DND-41 (cell line): Measurements from ENCODE around the gene ACMSD.

Source experiments
- CTCF ChIP-seq: IDR thresholded peaks from 2 replicates; pipeline ENCODE4 v1.5.1; 2012; ENCODE audit warnings: borderline replicate concordance, low read length, moderate library complexity, mild to moderate bottlenecking; ENCODE audit not compliant: poor library complexity, severe bottlenecking; ENCODE audit errors: extremely low read depth
- EZH2 ChIP-seq: IDR thresholded peaks from 3 replicates; pipeline ENCODE4 v1.6.1; 2012; ENCODE audit warnings: borderline replicate concordance, low read depth, mild to moderate bottlenecking, moderate library complexity, low read length, inconsistent platforms; ENCODE audit not compliant: severe bottlenecking

DNA sequence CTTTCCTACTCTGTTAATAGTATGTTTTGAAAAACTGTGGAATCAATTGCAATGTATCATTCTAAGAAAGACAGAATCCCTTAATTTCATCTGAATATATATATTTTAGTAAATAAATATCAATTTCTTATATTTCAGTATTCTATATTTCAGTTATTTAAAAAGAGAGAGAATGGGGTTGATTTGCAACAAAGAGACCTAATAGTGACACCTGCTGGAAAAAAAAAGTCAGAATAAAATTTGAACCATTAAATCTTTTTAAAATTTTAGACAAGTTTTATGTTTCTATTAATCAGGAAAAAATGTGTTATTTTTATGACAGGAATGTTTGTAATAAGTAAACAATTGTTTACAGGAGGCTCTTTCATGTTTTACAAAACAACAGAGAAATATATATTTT is 59.5 kb downstream of the ACMSD start:
- TF ChIP-seq CTCF: peak; percentile 50
- no peak for TF ChIP-seq EZH2
